NCI-H345 (cell line): ENCODE measurements around the gene GLRA3.
A peak's percentile ranks its signal among the peaks of the same experiment; 100 is the strongest.
"Not testable (repeated sequence)": the region's sequence is repeated elsewhere in the genome, so short reads cannot be mapped to it uniquely, and the experiment has no call there.

Experiments
- DNase-seq: peaks from one replicate; lab custom pipeline; 2025; lab: John Stamatoyannopoulos, UW

The GLRA3 gene

DNA sequence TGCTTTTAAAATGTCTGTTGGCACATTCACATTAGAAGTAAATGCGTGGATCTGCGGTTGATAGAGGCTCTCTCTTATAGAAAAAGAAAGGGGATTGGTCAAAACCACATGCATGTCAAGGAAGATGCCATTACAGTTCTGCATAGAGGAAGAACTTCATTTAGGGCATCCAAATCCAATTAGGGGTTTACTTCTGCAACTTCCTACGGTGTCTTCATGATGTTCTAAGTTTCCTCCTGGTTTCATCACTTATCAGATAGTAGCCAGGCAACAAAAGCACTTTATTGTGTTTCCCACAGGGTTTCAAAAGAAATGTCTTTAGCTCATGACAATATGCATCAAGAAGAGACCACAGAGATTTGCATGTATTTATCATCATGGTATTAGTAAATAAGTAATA is 170.8 kb downstream of the GLRA3 start:
- no peak for DNase-seq

DNA sequence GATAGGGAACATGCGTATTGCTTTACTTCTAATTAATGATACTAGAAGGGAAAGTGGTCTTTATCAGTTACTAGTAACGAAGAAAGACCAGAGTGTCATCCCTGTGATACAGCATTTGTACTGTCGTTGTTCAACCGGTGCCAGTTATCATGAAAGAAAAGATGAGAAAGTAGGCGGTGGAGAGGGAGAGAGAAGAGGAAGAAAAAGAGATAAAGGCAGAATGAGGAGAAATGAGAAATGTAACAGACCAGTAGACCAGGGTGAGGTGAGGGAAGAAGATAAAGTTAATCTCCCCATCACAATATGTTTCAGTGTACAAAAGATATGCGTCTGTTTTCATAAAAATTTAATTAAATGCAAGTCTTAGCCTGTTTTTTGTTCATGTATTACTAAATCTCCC is 171.6 kb downstream of the GLRA3 start:
- no peak for DNase-seq

DNA sequence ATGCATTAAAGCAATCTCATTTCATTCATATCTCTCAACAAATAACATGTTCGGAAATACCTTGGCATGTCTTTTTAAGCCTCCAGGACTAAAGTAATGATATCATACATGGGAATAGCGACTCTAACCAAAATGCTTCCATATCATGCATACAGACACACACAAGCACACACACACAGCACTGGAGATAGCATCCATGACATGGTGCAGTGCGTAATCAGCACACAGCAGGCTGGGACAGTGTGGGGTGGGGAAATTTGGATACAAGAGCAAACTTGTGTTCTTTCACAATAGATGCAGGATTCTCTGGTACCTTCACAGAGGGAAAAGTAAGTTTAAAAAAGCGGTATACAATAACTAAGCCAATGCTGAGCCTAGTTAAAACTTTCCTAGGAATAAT is 174.4 kb downstream of the GLRA3 start:
- no peak for DNase-seq

DNA sequence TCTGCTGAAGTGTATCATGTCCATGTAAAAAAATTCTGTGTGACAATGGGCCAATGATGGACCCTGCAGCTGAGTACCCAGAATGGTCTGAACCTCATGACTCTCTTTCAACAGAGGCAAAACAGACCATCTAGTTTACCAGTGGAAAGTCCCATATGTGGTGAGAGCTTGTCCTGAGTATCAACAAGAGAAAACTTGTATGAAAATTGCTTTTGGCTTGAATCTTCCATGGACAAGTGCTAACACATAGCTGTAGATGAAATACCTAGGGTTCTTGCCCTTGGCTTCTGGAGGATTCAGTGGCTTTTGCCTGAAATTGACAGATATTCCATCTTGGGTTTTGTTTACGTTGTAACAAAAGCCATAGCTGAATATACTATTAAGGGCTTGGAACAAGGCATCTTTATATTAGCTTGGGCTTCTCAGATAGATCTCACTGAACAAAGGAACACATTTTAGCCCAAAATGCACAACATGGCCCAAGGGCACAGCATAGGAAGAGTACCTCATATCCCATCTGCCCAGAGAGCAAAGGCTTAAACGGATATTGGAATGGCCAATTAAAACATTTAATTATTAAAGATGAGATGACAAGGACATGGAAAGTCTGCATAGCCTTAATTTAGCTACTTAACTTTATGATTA is 178.2 kb downstream of the GLRA3 start:
- no peak for DNase-seq

DNA sequence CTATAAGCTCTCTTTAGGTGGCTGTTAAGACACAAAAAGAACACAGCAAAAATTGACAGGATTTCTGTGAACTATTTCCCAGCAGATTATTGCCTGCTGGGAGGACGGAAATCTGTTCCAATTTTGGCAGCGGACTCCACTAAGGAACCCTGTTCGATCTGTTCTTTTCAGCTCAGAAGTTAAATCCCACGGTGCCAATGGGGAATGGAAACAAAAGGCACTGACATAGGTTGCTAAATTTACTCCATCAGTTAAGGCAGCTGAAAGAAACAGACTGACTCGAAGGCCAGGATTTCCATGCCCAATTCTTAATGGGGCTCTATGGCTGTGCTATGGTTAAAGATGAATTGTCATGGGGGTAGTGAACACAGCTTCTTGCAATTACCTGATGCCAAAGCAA is 180.2 kb downstream of the GLRA3 start:
- no peak for DNase-seq

DNA sequence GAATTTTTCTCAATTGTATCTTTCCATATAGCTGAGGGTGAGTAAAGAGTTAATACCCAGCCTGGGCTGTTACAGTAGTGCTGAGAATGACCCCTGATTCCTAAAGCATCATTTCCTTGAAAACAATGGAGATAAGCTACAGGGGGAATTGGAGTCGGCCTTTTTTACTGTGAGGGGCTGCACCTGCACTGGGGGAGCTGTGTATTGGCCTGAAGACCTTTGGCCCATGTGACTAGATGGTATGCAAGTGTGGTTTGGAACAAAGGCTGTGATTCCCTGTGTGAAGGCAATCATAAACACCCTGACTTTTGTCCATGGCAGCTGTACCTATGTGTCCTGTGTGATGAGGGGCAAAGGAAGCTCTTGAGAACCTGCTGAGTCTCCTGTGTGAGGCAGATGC is 182.7 kb downstream of the GLRA3 start:
- DNase-seq, result no peak

DNA sequence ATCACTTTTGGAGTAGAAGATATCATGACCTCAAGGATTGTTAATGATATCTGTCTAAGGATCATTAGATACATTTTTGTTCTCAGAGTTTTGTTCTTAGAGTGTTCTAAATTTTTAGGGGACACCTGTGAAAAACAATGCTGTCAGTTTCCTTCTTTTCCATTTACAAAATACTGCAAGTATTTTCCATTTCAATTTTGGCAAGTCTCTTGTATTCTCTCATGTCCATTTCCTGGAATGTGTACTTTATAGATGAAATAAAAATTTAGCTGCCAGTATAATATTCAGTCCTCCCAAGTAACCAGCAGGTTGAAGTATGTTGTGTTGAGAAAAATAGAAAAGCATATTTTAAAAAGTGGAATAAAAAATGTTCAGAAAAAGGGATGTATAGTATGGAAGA is 188.9 kb downstream of the GLRA3 start:
- no peak for DNase-seq

DNA sequence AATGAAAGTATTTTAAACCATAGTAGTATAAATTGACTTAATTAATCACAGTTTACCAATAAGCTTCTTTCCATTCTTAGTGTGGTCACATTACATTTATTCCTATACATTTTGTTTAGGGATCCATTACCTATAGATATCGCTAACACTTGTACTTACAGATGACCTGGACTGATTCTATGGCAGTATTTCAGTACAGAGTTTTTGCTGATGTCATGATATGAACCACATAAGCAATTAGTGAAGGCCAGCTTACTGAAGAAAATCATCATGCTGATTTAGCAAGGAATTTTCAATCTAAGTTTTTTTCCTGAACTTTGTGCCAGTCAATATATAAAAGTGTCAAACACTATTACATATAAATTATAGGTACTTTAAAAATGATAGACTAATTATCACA is 193.3 kb downstream of the GLRA3 start:
- DNase-seq, result no peak

DNA sequence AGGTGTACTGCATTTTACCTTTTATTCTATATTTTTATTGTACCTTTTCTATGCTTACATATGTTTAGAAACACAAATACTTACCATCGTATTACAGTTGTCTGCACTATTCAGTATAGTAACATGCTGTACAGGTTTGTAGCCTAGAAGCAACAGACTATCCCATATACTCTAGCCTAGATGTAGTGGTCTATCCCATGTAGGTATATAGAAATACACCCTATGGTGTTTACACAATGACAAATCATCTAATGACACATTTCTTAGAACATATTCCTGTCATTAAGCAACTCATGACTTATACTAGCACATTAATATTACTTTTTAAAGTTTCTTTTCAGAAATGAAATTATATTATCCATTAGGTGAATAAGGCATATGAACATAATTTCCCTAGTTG is 195.6 kb downstream of the GLRA3 start:
- no peak for DNase-seq

DNA sequence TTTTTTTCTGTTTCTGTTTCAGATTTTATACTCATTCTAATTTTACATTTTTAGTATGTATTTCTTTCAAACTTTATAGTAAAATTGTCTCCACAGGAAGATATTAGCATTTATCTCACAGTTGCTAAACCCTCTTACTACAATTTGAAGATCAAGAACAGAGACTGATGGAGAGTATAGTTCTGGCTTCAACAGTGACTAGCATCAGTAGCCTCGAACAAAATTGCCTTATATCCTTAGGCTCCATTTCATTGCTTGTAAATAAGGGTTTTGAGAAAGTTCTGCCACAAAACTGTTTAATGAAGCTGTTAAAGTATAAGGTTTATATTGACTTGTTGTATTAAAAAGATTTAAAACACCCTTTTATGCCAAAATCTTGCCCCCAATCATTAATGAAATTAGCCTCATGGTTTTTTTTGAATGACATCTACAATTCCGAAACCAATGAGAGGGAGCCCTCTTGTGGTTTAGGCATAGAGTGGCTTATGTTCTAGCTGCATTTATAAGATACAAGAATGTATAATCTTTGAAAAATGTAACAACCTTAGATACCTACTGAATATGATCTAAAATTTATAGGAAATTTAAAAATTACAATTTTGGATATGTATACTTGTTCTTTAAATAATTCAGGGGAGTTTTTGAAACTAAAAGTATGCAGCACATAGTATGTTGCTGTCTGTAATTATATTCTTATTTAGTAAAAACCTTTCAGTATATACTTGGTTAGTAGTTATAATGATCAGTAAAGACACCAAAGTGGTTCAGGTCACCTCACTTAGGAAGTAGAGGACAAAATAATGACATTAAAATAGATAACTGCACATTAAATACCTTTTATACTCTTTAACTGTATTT is 196.9 kb downstream of the GLRA3 start:
- peak; percentile 21 for DNase-seq

DNA sequence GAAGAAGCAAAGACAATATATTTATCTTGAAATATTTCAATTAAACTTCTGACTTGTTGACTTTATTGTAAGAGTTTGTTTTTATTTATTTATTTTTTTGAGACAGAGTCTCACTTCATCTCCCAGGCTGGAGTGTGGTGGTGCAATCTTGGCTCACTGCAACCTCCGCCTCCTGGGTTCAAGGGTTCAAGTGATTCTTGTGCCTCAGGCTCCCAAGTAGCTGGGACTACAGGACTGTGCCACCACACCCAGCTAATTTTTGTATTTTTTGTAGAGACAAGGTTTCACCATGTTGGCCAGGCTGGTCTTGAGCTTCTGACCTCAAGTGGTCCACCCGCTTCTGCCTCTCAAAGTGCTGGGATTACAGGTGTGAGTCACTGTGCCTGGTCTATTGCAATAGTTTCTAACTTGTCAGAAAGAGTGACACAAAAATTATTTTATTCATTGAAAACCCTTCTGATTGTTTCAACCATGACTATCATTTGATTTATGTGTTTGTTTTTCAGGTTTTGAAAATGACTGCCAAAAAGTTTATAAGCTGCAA is 199.1 kb downstream of the GLRA3 start:
- not testable (repeated sequence) for DNase-seq

DNA sequence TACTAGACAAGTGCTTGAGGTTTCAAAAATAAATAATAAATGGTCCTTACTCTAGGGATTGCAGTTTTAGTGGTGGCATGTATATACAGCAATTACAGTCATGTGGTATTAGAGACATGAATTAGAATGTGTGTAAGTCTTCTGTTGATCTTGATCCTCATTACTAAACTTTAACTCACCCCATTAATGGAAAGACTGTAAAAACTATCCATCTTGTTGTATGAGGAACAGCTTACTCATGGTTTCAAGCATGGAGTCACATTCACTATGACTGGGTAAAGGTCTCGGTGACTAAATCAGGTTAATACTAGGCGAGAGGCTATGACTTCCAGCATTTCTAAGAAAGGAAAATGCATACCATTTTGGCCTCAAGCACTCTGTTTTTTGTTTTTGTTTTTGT is 199.8 kb downstream of the GLRA3 start:
- DNase-seq, result no peak

DNA sequence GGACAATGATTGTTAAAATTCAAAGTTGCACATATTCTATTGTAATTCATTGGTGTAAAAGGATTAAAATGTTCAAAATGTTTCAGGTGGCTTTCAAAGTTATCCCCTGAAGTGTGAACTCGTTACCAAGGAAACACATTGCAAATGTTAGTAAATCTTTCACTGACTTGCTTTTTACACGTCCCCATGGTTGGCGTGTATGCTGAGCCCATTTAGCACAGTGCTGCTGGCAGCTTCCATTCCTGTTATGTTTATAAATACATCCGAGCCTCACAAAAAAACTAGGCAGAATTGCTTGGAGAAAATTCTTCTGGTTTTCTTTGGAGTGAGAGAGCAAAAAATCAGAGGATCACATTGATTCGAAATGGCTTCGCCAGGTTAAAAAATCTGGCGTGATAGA is 200.9 kb downstream of the GLRA3 start:
- no peak for DNase-seq

DNA sequence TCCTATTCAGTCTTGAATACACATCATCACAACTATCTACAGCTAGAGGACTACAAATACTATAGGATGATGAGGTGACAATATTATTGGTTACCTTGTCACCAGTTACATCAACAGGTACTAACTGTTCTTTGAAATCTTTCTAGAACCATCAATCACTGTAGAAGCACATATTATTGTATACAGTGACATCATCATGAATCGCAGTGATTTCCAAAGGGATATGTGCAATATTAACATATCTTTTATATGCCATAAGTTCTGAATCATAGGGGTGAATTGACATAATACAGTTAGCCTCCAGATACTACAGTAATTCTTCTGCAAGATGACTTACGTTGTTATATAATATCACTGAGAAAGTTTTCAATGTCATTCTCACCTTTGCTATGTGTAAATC is 201.6 kb downstream of the GLRA3 start:
- no peak for DNase-seq

DNA sequence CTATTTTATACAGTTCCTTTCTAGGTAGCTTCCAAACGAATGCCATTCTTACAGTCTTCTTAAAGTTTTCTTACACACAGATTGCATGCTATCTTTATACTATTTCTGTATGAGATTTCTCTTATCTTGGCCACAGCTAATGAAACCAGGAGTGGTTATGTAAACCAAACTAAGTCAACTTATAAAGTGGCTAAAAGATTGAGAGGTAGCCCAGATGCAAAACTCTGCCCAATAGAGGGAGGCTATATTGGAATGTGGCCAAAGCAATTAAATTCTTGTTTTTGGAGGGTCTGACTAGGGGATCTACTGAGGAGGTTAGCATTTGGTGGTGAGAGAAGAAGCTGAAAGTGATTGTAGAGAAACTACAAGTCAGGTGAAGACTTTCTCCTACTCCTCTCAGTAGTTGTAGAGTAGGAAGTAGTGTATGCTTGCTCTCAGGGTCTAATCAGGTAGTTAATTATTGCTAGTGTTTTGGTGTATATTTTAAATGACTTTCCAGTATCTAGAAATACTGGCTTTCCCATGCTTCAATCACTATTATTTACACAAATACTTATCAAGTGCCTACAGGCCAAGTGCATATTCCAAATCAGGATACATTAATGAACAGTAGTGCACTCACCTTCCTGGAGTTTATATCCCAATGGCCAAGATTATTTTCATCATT is 202.6 kb downstream of the GLRA3 start:
- DNase-seq, result no peak

DNA sequence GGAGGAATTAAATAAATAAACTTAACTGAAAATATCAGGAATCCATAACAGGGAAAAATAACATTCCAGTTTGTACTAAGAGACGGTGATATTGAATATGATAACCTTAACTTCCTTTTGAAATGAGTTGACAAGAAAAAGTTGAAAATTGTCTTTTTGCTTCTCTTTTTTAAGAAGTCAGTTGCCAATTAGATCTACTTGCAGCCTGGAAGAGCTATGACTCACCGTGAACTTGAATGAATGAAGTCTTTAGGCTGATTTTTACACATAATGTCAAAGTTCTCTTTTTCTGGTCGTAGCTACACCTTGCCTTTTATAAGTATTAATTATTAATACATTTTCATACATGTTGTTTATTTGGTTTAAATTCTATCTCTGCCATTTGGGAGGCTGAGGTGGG is 212.4 kb downstream of the GLRA3 start:
- no peak for DNase-seq

DNA sequence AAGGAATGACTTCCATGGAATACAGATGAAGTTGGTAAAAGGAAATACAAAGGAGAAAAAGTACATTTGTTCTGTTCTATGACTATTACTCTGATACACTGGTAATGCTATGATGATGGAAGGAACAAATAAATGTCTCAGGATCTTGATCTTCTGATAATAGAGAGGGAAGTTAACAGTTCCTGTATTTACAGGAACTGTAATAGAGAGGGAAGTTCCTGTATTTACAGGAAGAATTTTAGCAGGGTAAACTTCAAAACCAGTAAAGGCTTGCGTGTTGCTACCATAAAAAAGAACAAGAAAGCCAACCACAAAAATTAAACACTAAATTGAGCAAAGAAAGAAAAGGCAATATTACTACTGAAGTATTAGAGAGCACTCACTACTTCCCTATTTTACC is 215.1 kb downstream of the GLRA3 start:
- DNase-seq, result no peak

DNA sequence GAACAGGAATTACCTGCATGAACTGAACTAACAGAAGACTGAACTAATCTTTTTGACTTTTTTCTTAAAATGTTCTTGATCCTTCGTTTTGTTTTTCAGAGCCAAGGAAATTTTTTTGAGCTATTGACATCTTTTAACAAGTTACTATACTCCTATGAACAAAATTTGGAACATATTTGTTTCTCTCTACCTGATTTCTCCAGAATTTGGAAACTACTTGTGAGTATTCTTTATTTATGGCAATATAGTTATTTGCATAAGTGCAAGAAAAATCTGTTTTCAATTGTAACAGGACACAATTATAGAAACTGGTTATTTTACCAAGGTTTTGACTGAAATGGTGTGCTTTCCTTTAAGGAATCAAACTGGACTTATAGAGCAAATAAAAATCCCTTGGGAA is 217.3 kb downstream of the GLRA3 start:
- DNase-seq, result no peak

DNA sequence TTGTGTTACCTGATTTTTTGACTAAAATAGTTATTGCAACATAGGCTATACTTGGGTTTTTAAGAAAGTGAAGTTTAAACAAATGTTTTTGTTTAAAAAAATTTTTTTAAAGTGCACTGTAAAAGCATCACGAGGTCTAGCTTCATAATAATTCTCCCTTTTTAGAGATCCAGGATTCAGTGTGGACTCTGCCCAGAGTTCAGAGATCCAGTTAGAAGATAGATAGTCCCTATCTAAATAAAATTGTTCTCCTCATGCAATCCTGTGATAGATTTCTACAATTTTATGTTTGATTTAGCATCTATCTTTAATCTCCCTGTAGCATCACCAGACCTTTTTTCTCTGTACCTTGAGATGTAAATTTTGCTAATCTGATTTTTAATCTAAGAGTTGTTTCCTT is 221.3 kb downstream of the GLRA3 start:
- no peak for DNase-seq

DNA sequence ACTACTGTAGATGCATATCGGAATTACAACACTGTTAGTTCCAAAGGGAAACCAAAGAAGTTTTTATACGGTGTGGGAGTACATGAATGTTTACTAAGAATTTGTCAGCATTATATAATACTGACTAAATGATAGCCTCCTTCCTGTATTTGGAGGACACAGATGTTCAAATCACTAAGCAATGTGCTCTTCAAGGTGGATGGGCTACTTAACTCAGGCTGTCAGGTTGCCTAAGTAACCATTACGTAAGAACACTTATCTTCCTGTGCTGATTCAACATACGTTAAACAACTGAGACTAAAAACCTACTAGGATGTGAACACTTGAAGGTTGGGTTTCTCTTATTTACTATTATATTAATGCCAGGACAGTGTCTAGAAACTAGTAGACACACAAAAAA is 224.8 kb downstream of the GLRA3 start:
- DNase-seq, result peak; percentile 62

DNA sequence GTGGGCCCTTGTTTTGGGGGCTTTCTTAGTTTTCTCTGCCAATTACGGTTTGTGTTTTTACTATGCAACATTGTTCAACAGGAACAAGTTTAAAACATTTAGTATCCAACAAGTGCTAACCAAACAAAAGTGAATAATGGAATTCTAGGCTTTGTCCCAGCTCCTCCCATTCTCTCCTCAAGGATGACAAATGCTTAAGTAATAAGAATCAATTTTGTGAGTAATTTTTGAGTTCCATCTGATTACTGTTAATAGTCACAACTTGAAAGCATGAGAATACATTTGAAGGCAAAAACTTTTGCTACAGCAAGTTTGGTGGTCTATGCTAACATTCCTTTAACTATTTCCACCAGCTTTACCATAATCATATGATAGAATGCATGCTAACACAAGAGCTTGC is 228.7 kb downstream of the GLRA3 start:
- DNase-seq, result no peak

DNA sequence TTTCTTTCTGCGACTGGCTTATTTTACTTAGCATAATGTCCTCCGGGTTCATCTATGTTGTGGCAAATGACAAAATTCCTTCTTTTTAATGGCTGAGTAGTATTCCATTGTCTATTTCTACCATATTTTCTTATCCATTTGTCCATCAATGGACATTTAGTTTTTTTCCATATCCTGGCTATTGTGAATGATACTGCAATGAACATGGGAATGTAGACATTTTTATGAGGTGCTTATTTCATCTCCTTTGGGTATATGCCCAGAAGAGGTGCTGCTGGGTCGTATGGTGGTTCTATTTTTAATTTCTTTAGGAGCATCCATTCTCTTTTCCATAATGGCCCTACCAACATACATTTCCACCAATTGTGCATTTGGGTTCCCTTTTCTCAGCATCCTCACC is 230.2 kb downstream of the GLRA3 start:
- no peak for DNase-seq

DNA sequence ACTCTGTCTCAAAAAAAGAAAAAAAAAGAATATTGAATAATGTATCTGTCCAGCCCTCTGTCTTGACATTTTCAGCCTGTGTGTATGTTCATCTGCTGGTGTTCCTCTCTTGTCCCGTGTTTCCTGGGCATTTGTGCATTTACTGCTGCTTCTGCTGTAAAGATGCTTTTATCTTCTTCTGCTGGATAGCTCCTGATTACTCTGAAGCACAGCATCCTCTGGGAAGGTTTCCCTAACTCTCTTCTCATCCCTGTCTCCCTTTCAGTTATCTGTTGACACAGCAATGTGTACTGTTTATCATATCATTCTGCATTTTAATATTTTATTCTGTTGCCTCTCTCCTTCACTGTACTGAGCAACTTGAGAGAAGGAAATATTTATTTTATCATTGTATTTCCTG is 232.5 kb downstream of the GLRA3 start:
- no peak for DNase-seq
